NCI-H1092 treated with DMSO at 0.1 percent for 48 hours (cell line): ENCODE results near the gene KLHL15.
"Not testable (repeated sequence)": the region's sequence is repeated elsewhere in the genome, so short reads cannot be mapped to it uniquely, and the experiment has no call there.

Experiments
- DNase-seq: peaks from one replicate; lab custom pipeline; 2025; lab: John Stamatoyannopoulos, UW

The KLHL15 gene

DNA sequence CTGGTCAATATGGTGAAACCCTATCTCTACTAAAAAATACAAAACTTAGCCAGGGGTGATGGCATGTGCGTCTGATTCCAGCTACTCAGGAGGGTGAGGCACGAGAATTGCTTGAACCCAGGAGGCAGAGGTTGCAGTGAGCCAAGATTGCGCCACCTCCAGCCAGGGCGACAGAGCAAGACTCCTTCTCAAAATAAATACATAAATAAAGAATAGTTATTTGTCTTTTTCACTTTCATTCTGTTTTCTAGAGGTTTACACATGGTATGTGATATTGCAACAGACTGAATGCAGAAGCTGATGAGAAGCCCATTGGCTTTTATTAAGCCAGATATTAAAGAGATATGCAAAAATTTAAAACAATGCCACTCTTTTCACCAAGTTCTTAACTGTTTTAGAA is 8.2 kb downstream of the KLHL15 start:
- no peak for DNase-seq

- DNase-seq, result no peak
These were observed 9.3 kb downstream of the KLHL15 start for GRCh38 chrX:24017674-24018073.

GRCh38 chrX:24014388-24015018 is 12.5 kb downstream of the KLHL15 start:
- DNase-seq, result no peak

DNA sequence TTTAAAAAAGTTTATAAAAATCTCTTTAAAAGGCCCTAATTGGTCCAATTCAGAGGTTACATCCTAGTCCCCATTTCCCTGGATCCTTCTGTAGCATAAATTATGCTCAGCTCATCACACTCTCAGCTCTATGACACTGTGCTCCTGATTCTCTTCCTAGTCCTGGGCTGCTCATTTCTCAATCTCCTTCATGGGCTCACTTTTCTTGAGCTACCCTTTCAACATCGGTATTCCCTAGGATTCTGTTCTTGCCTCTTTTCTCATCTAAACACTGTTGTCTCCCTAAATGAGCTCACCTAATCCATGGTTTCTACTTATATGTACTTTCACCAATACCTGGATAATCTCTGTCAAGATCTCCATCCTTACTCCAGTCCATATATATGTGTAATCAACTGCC is 14.7 kb downstream of the KLHL15 start:
- DNase-seq, result no peak

DNA sequence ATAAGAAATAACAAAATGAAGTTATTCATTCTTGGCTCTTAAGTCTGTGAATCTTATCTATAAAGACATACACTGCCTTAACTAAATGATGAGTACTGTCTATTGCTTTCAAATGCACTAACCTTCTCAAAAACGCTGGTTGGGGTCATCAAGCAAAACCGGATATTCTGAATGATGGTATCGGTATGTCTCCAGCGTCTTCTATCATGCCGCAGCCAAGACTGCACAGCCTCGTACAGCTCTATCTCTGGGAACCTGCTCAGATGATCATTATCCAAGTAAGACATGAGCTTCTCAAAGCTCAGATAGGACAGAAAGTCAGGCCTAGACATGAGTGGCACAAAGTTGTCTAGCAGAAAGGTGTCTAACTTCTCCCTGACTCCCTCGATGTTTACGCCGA is 21.1 kb downstream of the KLHL15 start:
- no peak for DNase-seq

GRCh38 chrX:24005028-24005427 is 22.0 kb downstream of the KLHL15 start:
- no peak for DNase-seq

GRCh38 chrX:24002792-24003191 is 24.2 kb downstream of the KLHL15 start:
- DNase-seq, result no peak

DNA sequence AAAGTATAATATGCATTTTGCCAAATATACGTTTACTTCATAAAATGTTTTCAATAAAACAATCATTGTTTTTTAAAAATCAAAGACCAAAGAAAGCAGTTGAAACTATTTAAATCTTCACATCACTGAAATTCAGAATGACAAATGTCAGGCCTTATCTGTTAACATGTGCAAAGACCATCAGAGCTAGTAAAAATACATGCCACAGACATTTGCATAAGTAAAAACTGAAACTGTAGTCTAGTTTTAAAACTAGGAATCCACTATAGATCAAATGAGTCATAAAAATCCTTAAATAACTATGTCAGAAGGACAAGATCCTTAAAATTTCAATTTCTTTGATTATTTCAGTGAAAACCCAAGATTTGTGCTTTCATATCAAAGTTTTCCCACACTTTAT is 24.8 kb downstream of the KLHL15 start:
- DNase-seq, result no peak

GRCh38 chrX:23999671-24000070 is 27.3 kb downstream of the KLHL15 start:
- DNase-seq, result no peak

- DNase-seq, result no peak
These were observed 33.9 kb downstream of the KLHL15 start for GRCh38 chrX:23993012-23993633.

GRCh38 chrX:23992431-23992830 is 34.6 kb downstream of the KLHL15 start:
- no peak for DNase-seq

DNA sequence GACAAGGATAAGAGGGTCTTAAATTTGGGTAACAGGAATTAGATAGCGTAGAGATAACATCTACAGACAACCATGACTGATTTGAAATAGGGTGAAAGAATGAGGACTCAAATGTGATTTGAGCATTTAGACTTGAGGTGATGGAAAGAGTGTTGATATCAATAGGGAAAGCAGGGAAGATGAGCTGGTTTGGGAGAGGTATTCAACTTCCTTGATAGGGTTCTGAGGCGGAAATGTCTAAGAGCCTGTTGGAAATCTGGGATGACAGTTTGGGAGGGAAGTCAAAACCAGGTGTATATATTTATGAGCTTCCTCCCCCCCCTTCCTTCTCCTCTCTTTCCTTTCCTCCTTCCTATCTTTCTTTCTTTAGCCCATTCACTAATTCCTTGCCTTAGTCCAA is 36.5 kb downstream of the KLHL15 start:
- no peak for DNase-seq

DNA sequence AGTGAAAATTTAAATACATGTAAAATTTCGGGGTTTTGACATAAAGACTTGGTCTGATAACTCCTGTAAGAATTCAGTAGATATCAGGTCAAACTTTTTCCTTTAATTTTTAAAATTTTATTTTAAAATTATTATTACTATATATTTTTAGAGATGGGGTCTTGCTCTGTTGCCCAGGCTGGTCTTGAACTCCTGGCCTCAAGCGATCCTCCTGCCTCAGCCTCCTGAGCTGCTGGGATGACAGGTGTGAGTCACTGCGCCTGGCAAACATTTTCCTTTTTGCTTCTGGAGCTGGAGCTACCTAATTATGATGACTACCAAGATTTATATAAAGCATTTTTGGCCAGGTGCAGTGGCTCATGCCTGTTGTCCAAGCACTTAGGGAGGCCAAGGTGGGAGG is 37.3 kb downstream of the KLHL15 start:
- no peak for DNase-seq

DNA sequence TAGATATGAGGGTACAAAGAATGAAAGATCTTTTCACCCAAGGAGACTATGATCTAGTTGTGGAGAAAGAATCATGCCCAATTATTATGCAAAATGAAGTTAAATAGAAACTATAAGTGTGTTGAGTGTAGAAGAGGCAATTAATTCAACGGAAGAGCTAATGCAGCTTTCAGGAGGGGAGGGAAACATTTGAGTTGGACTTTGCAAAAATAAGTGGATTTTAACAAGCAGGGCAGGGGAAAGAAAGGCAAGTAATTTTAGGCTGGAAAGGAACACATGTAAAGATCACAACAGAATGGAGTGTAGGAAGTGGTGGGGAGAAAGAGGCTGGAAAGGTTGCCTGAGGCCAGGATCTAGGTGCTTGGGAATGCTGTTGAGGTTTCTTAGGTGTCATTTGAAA is 44.1 kb downstream of the KLHL15 start:
- DNase-seq, result no peak

DNA sequence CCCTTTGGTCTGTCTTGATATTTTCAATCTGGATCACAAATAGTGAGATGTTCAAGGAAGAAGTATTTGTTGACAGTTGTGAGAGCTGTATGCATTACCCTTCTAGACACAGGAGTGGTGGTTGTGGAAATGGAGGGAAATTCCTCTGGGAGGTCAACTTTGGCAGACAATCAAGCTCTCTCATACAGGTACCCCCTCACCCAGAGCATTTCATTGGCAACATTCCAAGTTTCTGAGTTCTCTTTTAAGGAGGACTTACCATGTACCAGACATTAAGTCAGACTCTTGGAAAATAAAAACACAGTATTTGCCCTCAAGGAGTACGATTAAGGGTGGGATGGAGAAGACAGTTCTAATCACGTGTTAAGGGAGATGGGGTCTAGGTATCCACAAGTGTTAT is 45.3 kb downstream of the KLHL15 start:
- DNase-seq, result no peak

- no peak for DNase-seq
These were observed 45.8 kb downstream of the KLHL15 start for GRCh38 chrX:23981222-23981621.

DNA sequence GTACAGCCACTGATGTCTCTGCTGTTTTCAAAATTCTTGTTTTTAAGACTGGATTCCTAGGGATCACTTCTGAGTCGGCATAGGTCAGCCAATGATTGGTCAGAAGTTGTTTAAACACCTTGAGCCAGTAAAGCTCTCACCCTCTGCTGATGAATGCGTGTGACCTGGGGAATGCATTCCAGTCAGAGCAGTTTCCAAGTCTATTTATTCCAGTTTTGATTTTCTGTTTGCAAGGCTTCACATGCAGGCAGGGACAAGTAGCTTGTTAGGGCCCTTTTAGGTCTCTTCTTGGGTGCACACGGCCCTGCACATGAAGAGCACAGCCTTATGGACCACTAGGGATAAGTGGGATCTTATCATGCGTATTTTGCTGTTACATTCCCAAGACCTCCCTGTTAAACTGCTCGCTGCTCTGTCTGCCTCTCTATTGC is 47.0 kb downstream of the KLHL15 start:
- no peak for DNase-seq

DNA sequence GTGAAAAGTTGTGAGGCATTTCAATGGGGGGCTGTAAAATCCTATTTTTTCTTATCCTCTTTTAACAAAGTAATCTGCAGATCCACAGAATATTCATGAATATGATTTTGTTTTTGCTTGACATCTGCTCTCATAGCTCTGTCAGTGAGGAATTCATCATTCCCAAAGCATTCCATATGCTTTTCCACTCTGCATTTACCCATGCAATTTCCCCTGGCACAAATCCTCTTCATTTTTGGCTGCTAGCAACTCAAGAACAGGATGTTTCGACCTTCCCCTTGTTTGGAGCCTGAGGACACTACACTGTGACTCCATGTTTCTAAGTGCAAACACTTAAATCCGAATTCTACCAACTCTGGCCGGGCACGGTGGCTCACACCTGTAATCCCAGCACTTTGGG is 48.5 kb downstream of the KLHL15 start:
- DNase-seq, result no peak

DNA sequence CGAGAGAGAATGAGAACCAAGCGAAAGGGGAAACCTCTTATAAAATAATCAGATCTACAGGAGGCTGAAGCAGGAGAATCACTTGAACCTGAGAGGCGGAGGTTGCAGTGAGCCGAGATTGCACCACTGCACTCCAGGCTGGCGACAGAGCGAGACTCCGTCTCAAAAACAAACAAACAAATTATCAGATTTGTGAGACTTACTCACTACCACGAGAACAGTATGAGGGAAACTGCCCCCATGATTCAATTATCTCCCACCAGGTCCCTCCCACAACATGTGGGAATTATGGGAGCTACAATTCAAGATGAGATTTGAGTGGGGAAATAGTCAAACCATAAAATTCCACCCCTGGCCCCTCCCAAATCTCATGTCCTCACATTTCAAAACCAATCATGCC is 61.4 kb downstream of the KLHL15 start:
- not testable (repeated sequence) for DNase-seq

GRCh38 chrX:23964191-23964590 is 62.8 kb downstream of the KLHL15 start:
- no peak for DNase-seq

DNA sequence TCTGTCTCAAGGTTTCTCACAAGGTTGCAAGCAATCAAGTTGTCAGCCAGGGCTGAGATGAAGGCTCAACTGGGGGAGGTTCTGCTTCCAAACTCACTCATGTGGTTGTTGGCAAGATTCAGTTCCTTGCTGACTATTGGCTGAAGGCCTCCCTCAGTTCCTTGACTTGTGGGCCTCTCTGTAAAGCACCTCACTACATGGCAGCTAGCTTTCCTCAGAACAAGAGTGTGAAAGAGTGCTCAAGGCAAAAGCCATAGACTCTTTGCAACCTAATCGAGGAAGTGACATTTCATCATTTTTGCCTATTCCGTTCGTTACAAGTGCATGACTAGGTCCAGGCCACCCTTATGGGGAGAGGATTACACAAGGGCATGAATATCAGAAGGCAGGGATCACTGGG is 67.2 kb downstream of the KLHL15 start:
- DNase-seq, result no peak

DNA sequence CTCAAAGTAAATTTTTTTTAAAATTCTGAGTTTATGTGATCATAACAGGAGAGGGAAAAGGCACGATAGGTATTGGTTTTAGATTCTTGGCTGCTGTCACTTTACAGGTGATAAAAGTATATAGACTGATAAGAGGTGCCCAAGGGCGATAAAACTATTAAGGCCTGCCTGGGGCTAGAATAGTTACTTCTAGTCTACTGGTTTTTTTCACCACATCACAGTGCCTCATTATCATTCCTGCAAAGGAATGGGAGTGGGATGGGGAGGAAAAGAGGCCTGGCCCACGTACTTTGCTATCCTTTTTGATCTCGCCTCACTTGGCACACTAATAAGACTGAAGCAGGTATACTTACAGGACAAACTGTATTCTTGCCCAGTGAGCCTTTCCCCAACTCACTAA is 72.6 kb downstream of the KLHL15 start:
- DNase-seq, result no peak

DNA sequence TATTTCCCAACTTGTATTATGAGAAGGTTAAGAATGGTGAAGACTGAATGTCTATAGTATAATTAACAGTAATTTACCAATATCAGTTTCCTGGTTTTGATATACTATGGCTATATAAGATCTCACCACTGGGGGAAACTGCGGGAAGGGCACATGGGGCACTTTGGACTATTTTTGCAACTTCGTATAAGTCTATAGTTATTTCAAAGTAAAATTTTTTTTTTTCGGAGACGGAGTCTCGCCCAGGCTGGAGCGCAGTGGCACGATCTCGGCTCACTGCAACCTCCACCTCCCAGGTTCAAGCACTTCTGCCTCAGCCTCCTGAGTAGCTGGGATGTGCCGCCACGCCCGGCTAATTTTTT is 73.1 kb downstream of the KLHL15 start:
- DNase-seq, result no peak
